Measurements from ENCODE around the gene DIAPH2.

Gene DIAPH2

GRCh38 chrX:97609938-97610337 lies 925.3 kb downstream of the DIAPH2 start:
- Mint-ChIP-seq H3K27me3 (no peaks in the 10 kb centered on the region), H3K27ac (no peak overlapping the region), H3K9me3 (no peaks in the 10 kb centered on the region), H3K4me3 (no peak overlapping the region), H3K36me3 (no peaks in the 10 kb centered on the region), H3K4me1 (no peaks in the 10 kb centered on the region)

DNA sequence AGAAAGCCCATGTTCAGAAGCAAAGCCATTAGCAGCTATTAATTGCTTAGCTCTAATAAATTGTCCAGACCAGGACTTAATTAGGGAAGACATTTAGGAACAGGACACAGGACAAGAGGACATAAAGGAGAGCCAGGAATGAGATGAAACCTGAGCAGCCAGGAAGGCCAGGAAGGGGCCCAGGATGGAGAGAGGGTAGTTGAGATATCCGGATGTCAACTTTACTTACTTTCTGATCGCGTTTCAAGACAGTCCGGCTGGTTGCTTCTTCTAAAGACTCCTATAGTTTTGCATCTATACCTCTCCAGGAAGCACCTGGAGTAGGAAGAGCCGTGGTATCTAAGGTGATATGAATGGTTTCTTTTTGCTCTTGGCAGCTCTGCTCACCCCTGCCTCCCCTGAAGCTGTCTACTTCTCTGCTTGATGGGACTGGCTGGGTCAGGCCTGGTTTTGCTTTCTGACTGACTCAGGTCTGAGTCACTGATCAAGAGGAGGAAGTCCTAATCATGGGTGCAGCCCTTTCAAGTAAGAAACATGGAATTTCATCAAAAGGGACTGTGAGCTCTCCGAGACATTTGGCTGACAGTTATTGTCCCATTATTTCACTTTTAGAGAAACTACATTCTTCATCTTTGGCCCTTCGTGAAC lies 932.4 kb downstream of the DIAPH2 start:
- Mint-ChIP-seq H3K27me3 (no peaks in the 10 kb centered on the region), H3K9me3 (no peaks in the 10 kb centered on the region), H3K4me1 (no peaks in the 10 kb centered on the region), H3K4me3 (no peak overlapping the region), H3K27ac (no peak overlapping the region), H3K36me3 (no peaks in the 10 kb centered on the region)

DNA sequence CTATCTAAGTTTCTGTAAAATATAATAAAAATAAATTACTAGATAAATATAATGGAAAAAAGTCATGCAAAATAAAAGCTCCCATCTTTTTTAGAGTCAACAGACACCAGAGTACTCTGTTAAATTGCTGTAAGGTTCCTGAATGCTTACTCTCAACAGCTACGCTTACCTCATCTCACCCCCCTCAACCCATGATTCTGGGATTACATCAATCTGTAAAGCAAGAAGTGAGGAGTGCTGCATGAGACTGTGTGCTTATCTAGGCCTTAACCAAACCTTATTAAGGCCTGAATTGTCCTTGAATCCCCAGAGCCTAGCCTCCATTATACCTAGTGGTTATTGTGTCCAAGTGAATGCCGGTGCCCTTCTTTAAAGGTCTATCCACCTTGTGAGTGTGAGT lies 934.9 kb downstream of the DIAPH2 start:
- H3K36me3 Mint-ChIP-seq = no peaks in the 10 kb centered on the region
- no peaks in the 10 kb centered on the region for H3K4me1 Mint-ChIP-seq
- no peak overlapping the region for H3K4me3 Mint-ChIP-seq
- H3K9me3 Mint-ChIP-seq = no peaks in the 10 kb centered on the region
- H3K27me3 Mint-ChIP-seq = no peaks in the 10 kb centered on the region
- H3K27ac Mint-ChIP-seq = no peak overlapping the region

- Mint-ChIP-seq H3K4me1 (no peaks in the 10 kb centered on the region), H3K36me3 (no peaks in the 10 kb centered on the region), H3K4me3 (no peak overlapping the region), H3K27ac (no peak overlapping the region), H3K27me3 (peaks cover 1% of the 10 kb centered on the region), H3K9me3 (no peaks in the 10 kb centered on the region)
Measured at GRCh38 chrX:97622111-97622510, 937.5 kb downstream of the DIAPH2 start.

- Mint-ChIP-seq H3K27me3 (peaks cover 4% of the 10 kb centered on the region), H3K4me3 (no peak overlapping the region), H3K36me3 (no peaks in the 10 kb centered on the region), H3K9me3 (no peaks in the 10 kb centered on the region), H3K4me1 (no peaks in the 10 kb centered on the region), H3K27ac (no peak overlapping the region)
Measured at GRCh38 chrX:97628326-97628725, 943.7 kb downstream of the DIAPH2 start.

DNA sequence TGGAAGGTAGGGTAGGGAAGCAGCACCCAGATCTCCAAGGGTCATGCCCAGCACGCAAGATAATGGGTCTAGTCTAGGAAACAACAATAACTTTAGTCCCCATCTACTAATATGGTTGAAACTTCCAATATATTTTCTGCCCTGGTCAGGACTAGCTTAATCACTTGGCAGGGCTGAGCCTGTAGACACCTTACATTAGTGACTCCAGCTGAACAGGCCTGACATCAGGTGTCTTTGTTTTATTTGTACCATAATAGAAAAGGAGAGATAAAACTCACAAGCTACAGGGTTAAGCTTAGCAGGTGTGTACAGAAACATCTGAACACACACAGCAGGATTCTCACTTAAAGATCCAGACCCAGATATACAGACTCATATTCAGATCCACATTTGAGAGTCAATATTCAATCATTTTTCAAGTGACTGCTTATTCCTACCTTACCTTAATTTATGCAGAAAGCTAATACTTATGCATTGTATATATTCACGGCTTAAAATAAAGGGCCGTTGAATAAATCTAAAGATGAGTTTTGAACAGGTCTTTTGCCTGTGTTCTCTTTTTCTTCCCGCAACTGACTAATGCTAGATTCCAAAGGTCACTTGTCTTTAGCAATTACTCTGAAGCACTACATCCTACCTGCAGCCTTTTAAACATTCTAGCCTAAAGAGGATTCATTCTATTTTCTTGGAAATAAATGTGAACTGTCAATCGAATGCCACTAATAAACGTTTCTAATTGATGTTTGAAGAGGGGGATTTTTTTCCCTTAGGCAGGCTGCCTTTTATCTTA lies 944.4 kb downstream of the DIAPH2 start:
- Mint-ChIP-seq H3K36me3 (no peaks in the 10 kb centered on the region), H3K27ac (no peak overlapping the region), H3K27me3 (peaks cover 4% of the 10 kb centered on the region), H3K4me1 (no peaks in the 10 kb centered on the region), H3K4me3 (no peak overlapping the region), H3K9me3 (no peaks in the 10 kb centered on the region)

GRCh38 chrX:97629597-97629985 lies 944.9 kb downstream of the DIAPH2 start:
- no peaks in the 10 kb centered on the region for H3K9me3 Mint-ChIP-seq

DNA sequence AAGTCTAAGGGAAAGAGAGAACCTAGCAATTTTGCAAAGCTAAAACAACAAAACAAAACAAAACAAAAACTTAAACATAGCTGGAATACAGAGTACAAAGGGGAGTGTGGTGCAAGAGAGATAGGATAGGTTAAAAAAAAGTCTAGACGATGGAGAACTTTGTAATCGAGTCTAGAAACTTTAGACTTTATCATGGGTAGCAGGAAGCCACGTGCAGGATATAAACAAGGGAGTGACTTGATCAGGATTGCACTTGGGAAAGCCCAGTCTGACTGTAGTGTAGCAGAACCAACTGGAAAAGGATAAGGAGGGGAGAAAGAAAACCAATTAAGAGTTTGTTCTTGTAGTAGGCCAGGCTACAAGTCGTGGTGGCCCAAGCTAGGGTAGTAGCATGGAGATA lies 949.2 kb downstream of the DIAPH2 start:
- peaks cover 2% of the 10 kb centered on the region for H3K27me3 Mint-ChIP-seq
- no peak overlapping the region for H3K27ac Mint-ChIP-seq

More at GRCh38 chrX:97629597-97629985, 944.9 kb downstream of the DIAPH2 start:
- Mint-ChIP-seq H3K36me3 (no peaks in the 10 kb centered on the region), H3K27ac (no peak overlapping the region), H3K4me3 (no peak overlapping the region), H3K4me1 (no peaks in the 10 kb centered on the region), H3K27me3 (peaks cover 4% of the 10 kb centered on the region)

GRCh38 chrX:97636473-97637140 lies 952.0 kb downstream of the DIAPH2 start:
- no peaks in the 10 kb centered on the region for H3K36me3 Mint-ChIP-seq
- no peak overlapping the region for H3K27ac Mint-ChIP-seq
- H3K27me3 Mint-ChIP-seq = no peaks in the 10 kb centered on the region
- H3K4me3 Mint-ChIP-seq = no peak overlapping the region
- H3K9me3 Mint-ChIP-seq = no peaks in the 10 kb centered on the region
- H3K4me1 Mint-ChIP-seq = peaks cover 6% of the 10 kb centered on the region

More for the DNA sequence above, 949.2 kb downstream of the DIAPH2 start:
- no peaks in the 10 kb centered on the region for H3K36me3 Mint-ChIP-seq
- H3K9me3 Mint-ChIP-seq = no peaks in the 10 kb centered on the region
- H3K4me3 Mint-ChIP-seq = no peak overlapping the region
- H3K4me1 Mint-ChIP-seq = no peaks in the 10 kb centered on the region

- Mint-ChIP-seq H3K27me3 (no peaks in the 10 kb centered on the region), H3K36me3 (no peaks in the 10 kb centered on the region), H3K4me1 (peaks cover 6% of the 10 kb centered on the region), H3K9me3 (no peaks in the 10 kb centered on the region), H3K4me3 (no peak overlapping the region), H3K27ac (no peak overlapping the region)
Measured at GRCh38 chrX:97637289-97637688, 952.6 kb downstream of the DIAPH2 start.

DNA sequence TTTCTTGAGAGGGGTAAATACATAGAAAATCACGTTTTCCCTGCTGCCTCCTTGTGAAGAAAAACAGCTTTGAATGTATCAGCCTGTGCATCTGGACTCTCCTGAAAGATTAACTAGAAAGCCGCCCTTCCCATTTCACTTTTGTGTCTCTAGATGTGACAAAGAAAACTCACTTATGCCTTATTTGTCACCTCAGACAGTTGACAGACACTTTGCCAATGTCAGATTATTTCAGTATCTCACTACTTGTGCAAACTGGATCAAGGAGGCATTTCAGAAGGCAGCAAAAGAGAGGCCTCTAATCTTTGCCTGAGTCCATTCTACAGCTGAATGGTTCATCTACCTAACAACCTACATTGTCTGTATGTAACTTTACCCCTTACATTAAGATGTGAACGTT lies 954.0 kb downstream of the DIAPH2 start:
- H3K4me1 Mint-ChIP-seq = peaks cover 6% of the 10 kb centered on the region
- no peaks in the 10 kb centered on the region for H3K9me3 Mint-ChIP-seq
- no peak overlapping the region for H3K27ac Mint-ChIP-seq
- no peaks in the 10 kb centered on the region for H3K27me3 Mint-ChIP-seq
- no peaks in the 10 kb centered on the region for H3K36me3 Mint-ChIP-seq
- H3K4me3 Mint-ChIP-seq = no peak overlapping the region

DNA sequence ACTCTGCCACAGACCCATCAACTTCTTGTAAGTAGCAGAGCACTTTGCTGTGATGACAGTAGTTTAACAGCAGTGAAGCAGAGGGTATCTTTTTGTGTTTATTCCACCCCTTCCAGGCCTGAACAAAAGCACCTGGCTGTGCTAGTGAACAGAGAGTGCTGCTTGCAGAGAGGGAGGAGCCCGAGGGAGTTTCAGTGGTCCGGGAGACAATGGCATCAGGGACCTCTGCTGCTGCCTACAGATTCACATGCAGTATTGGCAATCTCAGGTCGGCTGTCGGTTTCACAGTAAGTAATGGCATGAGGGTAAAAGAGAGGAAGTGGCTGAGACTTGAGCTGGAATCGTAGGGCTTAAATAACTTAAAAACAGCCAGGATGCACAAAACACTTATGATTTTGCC lies 954.9 kb downstream of the DIAPH2 start:
- no peaks in the 10 kb centered on the region for H3K9me3 Mint-ChIP-seq
- no peaks in the 10 kb centered on the region for H3K36me3 Mint-ChIP-seq
- H3K27me3 Mint-ChIP-seq = no peaks in the 10 kb centered on the region
- peaks cover 6% of the 10 kb centered on the region for H3K4me1 Mint-ChIP-seq
- H3K27ac Mint-ChIP-seq = peak overlapping the region; percentile 43
- H3K4me3 Mint-ChIP-seq = no peak overlapping the region

Data from activated naive CD4-positive, alpha-beta T cell treated with anti-CD3 and anti-CD28 coated beads, Interleukin-2, amount 50 U/mL, for 24 hours (primary cell).